NK-92 (cell line): ENCODE results near the gene FANCG.

Experiments used
- DNase-seq: peaks from one replicate; lab custom pipeline; 2025; ENCODE audit not compliant: unreplicated experiment; lab: John Stamatoyannopoulos, UW

FANCG gene

DNA sequence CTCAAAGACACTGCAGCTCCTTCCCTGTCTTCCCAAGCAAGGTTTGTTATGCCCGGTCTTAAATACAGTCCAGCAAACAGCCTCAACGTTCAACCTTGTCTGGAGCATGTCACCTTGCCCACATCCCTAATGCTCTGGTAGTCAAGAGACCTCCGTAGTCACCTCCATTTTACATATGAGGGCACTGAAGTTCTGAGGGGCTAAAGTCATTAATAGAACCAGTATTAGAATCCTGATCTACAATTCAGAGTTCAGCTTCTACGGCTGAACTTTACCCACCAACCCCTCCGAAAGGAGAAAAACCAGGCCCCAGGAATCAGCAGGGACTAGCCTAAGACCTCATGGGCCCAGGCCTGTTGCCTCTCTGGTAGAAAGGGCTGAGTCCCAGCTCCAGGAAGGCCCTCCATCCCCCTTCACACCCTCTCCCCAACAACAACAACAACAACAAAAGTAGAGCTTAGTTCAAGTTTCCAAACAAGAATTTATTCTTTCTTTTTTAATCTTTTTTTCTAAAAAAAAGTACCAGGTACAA, 24.0 kb upstream of the FANCG start:
- DNase-seq = no peak

DNA sequence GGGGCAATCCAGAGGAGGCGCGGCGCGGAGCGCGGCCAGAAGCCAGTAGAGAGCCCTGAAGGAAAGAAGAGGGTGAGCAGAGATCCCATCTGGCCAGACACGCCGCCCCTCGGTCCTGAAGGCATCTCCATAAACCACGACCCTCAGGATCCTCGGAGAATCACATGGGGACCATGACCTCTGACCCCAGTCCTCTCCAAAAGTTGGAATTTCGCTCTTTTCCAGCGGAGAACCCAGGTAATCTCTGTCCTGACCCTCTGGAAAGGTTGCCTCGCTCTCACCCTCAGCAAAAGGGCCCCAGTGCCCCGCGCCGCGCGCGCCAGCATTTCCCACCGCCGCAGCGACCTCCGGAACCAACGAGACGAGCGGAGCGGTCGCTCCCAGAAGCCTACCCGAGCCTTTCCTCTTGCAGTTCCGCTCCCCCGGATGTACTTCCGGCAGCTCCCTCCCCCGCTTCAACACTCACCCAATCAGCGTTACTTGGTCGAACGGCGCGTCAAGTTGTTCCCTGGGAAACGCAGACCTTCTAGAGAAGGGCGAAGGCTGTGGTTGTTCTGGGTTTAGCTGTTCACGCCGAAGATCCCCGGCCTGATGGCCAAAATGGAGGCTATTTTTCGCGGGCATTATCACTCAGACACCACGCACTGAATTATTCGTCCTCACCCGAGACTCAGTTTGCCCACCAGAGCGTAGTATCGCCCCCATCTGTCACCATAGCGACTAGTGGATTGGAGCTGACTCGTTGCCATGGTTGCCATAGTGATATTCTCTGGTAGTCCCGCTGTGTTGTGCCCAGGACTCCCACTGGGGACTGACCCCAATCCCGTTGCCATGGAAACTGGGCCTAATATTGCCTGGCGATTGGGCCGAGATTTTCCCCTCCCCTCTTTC, 23.3 kb upstream of the FANCG start, which contains the start of gene STOML2:
Gene STOML2, minus strand, starts transcription at position 363 of the 891 bp plus-strand sequence. Its CDS starts 37 bp downstream, at position 326.
- DNase-seq = peak; percentile 48

DNA sequence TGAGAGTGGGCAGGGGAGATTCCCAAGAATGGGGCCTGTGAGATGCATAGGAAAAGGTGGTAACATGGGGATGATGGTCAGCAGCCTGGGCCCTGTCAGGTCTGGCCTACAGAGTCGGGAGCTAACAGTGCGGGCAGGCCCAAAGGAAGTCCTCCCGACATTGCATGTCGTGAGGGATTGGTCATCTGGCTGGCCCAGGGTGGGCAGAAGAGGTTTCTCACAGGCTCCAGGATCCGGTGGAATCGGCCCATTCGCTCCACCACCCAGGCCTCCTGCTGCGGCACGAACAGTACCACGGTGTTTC, 22.7 kb upstream of the FANCG start:
- no peak for DNase-seq

DNA sequence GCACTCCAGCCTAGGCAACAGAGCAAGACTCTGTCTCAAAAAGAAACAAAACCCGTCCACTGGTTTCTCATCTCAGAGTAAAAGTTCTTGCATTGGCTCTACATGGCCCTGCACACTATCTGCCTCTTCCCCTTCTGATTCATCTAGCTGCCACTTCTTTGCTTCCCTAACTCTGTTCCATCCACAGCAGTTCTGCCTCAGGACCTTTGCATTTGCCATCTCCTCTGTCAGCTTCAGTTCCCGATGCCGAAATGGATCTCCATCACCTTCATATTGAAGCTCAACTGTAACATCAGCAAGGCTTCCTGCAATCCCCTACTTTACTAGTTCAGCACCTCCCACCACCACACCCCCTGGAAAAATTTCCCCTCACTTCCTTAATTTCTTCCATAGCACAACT, 17.8 kb upstream of the FANCG start:
- DNase-seq = no peak

DNA sequence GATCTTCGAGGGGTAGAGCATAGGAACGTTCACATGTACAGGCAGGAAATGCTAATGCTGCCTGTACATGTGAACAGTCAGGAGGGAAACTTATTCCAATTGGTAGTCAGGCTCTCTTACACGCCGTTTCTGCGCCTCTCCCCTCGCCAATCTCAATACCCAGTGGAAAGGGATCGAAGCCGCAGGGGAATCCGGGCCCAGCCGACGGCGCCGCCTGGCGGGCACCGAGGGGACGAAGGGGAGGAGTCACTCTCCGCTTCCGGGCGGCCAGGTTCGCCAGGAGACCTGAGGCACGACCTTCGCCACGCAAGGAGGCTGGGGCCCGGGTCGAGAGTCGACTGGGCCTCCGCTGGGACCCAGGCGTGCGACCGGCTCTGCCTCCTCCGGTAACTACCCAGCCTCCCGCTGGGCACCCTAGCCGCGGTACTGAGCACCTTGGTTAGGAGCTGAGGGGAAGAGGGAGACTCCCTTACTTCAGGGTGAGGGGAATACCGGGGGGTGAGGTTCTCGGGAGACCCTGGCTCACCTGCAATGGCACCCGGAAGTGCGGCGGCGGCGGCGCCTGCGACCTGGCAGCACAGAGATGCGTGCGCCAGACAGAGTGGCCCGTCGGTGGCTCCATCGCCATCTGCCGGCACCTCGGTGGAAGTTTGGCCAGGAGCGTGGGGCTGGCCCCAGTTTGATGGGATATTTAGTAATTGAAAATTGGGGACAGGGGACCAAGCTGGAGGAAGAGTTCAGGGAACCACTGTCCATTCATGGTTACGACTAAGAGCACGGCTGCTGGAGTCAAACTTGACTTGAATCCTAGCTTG, 16.5 kb upstream of the FANCG start, which contains the start of gene PIGO:
Gene PIGO, minus strand, starts transcription at position 557 of the 815 bp plus-strand sequence. CDS start 1,026 bp downstream, outside the sequence.
- no peak for DNase-seq

DNA sequence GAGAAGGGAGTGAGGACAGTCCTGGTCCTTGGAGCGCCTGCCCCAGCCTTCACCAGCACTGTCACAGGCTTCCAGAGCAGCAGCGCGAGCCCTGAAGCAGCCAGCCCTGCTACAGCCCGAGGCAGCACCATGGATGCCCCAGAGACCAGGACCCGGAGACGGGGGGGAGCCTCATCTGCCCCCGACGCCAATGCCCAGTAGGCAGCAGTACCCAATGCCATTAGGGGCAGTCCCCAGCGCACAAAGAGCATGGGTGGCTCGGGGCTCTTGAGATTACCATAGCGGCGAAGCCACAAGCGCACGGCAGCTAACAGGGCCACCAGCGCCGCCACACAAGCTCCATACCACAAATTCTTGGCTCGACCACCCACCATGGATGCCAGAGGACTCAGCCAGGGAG, 11.8 kb upstream of the FANCG start:
- DNase-seq = no peak

DNA sequence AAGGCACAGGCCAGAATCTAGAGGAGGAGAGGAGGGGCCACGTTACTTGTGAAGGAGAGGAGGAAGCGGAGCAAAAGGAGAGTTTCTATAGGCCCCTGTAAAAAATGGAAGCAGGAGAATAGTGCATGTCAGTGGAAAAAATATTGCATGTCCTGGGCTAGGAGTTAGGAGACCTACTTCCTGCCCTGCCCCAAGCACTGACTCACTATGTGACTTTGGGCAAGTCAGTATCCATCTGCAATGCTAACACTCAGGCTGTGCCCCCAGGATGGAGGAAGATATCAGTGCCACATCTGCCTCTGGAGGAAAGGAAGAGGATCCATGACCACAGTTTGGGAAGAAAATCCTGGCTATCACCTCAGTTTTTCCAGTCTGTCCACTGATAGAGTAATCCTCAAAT, 9.7 kb upstream of the FANCG start:
- DNase-seq = no peak

DNA sequence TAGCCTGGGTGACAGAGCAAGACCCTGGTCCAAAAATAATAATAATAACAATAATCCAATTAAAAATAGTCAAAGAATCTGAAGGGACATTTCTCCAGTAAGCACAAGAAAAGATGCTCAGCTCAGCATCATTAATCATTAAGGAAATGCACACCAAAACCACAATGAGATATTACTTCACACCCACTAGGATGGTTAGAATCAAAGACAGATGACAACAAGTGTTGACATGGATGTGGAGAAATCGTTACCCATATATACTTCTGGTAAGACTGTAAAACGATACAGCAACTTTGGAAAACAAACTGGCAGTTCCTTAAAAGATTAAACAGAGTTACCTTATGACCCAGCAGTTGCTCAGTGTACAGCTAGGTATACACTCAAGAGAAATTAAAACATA, 5.3 kb upstream of the FANCG start:
- no peak for DNase-seq

DNA sequence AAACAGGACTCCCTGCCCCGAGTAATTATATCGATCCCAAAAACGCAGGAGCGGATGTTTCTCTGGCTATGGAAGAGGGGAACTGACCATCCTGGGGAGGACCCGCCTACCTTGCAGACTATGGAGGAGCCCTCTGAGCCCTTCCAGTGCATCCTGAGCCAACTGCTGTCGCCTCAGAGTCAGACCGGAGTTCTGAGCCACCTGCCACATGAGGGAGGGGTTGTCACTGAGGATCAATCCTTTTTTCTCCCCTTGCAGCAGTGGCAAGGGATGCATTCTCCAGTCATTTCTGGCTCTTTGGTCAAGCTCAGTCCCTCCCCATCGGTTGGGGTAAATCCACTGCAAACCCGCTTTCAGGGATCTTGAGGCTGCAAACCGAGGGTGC, 709 bp downstream of the FANCG start:
- no peak for DNase-seq

DNA sequence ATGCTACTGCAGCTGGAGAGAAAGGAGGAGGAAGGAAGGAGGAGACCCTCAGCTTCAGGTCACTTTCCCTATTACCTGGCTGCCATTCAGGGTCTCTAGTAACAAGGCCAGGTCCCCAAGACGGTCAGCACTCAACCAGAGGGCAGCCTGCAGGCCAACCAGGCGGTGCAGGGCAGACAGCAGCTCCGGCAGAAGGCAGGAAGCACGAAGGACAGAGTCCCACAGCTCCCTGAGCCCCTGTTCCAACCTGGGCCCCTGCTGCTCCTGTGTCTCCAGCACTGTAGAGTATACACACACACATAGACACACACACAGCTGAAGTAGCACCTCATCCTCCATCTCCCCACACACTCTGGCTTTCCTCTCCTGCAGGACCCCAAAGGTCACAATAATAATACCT, 1.7 kb downstream of the FANCG start:
- no peak for DNase-seq

DNA sequence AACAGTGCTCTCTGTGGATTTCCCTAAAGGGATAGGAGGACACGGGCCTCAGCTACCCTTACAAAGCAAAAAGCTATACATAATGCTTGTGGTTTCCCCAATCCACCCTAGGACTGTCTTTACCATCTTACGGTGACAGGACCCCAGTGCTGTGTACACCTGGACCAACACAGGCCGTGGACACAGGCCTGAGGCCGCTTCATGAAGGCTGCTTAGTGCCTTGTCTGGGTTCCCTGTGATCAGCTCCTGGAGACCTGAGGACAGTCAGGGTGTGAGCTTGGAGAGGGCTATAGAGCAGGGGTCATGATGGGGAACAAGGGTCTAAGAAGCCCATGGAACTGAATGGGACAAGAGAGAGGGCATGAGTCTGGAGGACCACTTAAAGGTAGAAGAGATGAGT, 2.9 kb downstream of the FANCG start:
- DNase-seq = no peak

DNA sequence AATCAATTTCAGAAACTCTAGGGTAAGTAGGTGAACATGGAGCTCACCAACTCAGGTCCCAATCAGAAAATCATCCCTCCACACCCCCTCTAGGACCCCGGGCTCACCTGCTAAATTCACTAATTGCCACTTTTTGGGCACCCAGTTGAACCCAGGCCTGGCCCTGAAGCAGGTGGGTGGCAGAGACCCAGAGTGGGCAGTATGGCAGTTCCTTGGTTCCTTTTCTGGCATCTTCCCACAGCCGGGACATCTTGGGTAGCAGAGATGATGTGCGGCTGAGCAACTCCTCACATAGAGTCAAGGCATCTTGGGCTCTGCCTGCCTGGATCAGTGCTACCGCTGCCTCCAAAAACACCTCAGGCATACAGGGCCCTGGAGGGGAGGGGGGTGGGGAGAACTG, 4.4 kb downstream of the FANCG start:
- no peak for DNase-seq

DNA sequence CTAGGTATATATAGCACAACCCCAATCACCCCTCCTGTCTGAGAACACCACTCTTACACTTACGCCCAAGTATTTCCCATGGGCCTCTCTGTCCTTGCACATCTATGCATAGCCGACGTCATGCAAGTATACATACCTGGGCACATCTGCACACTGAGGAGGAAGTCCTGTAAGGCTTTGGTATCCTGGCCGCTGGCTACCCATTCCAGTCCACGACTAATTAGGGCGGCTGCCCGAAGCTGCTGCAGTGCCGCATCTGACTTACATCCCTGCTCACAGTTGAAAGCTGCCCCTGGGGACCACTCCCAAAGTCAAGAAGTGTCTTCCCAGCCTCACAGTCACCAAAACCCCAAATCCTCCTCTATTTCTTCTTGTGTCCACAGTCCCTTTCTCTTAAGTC, 5.0 kb downstream of the FANCG start:
- DNase-seq = no peak

DNA sequence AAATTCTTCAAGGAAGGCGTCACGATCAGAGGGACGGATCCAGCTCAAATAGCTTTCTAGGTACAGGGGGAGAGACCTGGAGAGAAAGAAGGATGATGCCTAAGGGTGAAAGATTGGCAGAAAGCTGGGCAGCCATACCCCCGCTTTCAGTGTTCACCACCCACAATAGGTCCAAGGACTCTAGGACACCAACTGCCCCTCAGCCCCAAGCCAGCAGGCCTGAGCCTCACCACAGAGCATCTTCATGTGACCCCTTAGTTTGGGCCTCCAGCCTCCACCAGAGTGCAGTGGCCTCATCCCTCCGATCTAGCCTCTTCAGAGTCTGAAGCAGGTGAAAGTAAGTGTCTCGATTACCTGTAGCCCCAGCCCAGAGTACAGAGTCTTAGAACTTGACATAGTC, 5.6 kb downstream of the FANCG start:
- DNase-seq = no peak

DNA sequence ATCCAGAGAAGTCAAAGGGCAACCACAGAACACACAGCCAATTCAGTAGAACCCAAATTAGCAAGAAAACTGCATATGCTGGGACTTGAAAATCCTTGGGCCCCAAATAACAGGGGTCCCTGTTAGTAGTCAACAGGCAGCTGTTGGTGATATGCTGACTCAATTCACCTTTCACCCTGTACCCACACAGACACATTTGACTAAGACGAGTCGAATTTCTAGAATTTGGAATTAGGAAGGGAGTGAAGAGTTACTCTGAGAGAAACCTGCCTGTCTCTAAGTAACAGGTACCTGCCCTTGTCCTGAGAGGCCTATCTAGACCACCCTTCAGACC, 6.5 kb downstream of the FANCG start:
- DNase-seq = no peak

DNA sequence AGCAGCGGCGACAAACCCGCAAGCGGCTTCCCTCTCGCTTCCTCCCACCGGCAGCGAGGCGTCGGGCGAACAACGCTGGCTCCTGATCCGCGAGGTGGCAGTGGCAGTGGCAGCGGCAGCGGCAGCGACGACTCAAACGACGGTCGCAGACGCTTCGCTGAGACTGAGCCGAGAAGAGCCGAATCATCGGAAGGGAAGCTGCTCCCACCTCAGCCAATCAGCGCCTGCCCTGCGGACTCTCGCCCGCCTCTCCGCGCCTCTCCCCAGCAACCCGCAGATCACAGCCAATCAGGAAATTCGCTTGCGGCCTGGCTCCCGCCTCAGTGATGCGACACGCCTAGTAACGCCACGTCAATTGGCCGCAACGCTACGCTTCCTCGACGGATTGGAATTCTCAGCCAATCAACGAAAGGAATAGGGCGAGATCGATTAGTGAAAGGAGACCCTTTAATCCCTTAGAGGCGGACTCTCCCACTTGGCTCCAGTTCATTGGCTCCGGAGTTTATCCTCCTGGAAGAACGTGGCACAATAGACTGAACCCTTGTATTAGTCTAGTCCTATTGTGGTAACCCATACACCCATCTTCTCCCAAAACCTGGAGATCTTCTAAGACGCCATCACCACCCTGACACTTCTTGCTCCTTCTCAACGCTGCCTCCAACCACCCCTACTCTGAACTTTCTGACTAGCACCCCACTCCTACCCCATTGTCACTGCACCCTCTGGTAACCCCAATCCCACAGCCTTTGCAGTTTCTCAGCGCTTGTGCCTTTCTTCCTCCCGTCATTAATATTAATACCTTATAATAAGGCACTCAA, 7.1 kb downstream of the FANCG start, which contains the start of gene VCP:
Gene VCP, minus strand, starts transcription at position 165 of the 818 bp plus-strand sequence. CDS start 272 bp downstream, outside the sequence.
- DNase-seq = peak; percentile 81

DNA sequence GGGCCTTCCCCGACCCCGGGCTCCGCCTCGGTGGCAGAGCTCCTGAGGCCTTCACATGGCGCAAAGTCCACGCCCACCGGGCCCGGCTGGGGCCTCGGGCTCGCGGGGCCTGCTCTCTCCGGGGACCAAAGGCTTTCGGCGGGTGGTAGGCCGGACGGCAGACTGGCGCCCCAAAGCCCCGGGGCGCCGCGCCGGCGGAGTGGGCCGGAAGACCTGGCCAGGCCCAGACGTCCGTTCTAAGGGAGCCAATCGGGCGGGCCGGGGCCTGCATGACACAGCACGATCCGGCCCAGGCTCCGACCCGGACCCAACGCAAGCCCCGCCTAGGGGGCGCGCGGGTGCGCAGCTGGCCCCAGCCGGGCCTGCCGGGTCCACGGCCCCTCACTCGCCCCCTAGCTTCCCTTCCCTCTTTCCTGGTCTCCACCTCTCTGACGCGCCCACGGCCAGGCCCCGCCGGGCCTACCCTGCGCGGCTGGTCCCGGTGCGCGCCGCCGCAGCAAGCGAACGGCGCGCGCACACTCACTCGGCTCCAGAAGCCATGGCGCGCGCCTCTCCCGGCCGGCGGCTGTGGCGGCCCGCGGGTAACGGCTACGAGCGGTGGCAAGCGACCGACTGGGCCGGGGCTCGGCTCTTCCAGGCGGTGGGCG, 7.8 kb downstream of the FANCG start:
- no peak for DNase-seq

DNA sequence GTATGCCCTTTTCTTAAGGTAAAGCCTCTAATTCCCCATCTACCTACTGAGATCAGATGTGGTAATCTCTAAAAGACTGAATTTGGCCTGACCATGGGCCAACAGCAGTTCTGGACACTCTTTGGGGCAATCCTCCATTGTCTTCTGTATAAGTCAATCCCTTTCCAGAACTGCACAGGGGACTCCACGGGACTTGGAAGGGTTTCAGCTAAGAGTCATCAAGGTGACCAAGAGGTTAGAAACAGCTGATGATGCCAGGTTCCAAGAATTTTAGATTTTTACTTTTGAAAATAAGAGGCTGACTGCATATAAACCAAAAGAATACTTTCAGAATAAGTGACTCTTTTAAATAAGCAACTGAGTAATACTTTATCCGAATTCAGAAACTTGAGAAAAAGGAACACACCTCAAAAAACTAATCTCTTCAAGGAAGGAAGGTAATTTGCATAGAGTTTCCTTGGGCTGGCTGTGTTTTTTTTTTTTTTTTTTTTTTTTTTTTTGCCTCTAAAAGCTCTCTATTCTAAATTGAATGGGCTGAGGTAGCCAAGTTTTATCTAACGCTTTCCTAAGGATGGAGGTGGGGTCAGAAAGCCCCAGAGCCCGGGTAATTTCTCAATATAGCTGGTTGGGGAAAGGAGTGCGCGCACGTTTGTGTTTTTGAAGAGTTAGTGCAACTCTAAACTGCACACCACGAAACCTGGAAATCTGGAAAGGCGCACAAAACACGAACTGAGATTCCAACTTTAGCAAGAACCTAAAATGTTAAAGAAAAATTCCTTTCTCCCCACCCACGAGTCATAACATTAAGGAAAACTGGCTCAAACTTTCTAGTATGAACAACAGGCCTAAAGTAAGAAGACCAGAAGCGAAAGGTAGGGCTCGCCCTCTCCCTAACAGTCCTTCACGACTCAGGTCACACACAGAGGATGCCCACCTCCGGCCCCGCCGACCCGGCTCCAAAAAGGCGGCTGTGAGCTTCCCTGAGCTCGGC, 8.6 kb downstream of the FANCG start:
- no peak for DNase-seq

DNA sequence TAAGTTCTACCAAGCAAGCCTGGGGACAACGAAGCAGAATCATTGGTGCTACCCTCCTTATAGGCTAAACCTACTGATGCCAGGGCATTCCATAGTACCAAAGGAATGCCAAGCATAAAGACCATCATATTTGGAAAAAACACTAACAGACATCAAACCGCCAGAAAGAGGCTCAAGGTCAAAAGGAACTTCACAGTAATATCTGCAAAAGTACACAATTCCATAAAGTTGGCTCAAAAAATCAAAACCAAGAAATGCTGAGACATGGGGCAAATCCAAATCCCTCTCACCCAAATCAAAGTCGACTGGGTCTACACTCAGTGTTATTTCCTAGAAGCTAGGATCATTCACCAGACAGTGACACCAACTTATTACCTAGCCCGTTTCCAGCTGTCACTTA, 10.7 kb downstream of the FANCG start:
- DNase-seq = no peak
